GM20000 (cell line): ENCODE results near the gene PLA1A.

Source experiments
- DNase-seq: peaks from one replicate; pipeline ENCODE4 v3.0.0; 2012; ENCODE audit warnings: low spot score
- TF ChIP-seq, protein P1 (sequence below): IDR thresholded peaks from 2 replicates; pipeline ENCODE4 v1.5.1; 2012; ENCODE audit warnings: mild to moderate bottlenecking, control low read depth; ENCODE audit errors: extremely low read depth, missing control alignments

The PLA1A gene

DNA sequence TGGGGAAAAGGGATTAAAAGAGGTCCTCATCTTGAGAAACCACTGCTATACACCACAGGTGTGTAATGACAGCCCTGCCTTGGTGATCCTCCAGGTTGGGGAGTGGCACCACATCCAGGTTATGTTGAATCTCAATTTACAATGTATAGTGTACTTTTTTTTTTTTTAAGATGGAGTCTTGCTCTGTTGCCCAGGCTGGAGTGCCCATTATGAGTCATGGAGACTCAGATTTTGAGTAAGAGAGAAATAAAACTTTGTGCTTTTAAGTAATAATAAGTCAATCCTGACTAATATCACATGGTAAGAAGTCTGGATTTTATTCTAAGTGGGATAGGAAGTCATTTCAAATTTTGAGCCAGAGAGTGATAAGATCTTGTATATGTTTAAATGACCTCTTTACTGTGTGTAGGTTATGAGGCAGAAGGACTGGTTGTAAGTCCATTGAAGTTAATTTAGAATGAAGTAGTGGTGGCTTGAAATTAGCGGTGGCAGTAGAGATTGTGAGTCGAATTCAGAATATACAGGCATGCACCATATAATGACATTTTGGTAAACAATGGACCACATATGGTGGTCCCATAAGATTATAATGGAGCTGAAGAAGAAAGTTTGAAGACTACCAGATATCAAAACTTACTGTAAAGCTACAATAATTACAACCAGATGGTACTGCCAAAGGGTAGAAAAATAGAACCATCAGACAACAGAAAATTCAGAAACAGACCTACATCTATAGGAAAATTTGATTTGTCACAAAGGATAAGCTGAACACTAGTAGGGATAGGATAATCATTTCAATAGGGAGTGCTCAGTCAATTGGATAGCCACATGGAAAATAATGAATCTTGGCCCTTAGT lies 42.0 kb downstream of the PLA1A start:
- no peak for DNase-seq
- TF ChIP-seq, protein P1, sequence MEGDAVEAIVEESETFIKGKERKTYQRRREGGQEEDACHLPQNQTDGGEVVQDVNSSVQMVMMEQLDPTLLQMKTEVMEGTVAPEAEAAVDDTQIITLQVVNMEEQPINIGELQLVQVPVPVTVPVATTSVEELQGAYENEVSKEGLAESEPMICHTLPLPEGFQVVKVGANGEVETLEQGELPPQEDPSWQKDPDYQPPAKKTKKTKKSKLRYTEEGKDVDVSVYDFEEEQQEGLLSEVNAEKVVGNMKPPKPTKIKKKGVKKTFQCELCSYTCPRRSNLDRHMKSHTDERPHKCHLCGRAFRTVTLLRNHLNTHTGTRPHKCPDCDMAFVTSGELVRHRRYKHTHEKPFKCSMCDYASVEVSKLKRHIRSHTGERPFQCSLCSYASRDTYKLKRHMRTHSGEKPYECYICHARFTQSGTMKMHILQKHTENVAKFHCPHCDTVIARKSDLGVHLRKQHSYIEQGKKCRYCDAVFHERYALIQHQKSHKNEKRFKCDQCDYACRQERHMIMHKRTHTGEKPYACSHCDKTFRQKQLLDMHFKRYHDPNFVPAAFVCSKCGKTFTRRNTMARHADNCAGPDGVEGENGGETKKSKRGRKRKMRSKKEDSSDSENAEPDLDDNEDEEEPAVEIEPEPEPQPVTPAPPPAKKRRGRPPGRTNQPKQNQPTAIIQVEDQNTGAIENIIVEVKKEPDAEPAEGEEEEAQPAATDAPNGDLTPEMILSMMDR = no peak

DNA sequence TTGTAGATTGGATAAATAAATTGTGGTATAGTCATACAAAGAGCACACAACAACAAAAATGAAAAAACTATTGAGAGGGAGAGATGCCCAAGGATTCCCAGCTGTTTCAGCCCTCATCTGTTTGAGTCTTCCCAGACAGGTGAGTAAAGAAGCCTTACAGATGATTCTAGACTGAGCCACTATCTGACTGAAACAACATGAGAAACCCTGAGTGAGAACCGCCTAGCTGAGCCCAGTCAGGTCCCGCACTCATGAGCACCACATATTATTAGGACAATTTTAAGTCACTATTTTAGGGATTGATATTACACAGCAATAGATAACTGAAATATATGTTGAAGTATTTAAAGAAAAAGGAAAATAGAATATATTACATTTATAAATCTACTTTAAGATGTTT lies 43.7 kb downstream of the PLA1A start:
- TF ChIP-seq, protein P1 = no peak
- DNase-seq = no peak

DNA sequence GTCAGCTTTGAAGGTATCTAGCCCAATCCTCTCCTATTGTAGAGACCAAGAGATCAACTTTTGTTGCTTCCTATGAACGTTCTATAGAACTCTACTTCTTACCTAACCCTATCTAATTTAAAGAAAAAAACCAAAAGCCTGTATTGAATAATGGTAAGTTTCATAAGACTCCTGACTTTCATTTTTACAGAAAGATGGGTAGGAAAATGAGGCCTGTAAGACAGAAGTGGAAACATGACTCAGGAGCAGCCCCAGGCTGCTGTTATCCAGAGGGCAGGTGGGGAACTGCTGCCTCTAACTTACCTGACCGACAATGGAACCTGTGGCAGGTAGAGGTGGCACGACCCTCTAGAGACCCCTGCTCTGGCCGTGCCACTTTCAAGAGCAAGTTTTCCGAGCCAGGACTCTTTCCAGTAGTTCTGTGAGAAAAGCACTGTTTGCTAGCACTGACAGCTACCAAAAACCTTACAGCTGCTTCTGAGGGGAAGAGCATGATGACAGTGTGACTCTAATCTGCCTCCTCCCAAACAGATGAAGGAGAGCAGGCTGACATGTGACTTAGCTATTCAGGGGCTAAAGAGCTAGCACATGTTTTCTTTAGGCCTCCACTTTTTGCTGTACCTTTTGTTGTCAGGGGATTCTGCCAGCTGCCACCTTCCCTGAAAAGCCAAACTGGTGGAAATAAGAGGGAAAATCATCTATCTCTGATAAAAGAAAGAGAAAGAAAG lies 45.2 kb downstream of the PLA1A start:
- no peak for DNase-seq
- TF ChIP-seq, protein P1 = no peak

- no peak for DNase-seq
- TF ChIP-seq, protein P1 = no peak
Observed at GRCh38 chr3:119643528-119643927, 45.8 kb downstream of the PLA1A start.

DNA sequence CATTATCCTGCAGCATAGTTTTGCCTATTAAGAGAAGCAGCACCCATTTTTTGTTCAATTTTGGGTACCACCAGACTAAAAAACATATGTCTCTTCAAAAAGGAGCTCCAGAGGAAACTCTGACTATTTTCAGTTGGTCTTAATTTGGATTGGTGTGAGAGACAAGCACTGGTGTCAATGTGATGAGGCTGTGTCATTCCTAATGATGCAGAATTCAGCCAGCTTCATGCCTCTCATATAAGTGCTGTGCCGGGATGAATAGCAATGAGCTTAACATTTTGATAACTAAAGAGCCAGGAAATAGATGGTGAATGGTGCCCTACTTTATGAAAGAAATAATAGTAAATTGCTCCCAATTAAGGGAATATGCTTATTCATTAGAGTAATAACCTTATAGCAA lies 46.8 kb downstream of the PLA1A start:
- DNase-seq = no peak
- TF ChIP-seq, protein P1 = no peak

- no peak for DNase-seq
- TF ChIP-seq, protein P1 = no peak
Observed at GRCh38 chr3:119645813-119646212, 48.1 kb downstream of the PLA1A start.

- TF ChIP-seq, protein P1 = no peak
- no peak for DNase-seq
Observed at GRCh38 chr3:119647171-119647570, 49.5 kb downstream of the PLA1A start.
